AG10803 (cell line): ENCODE measurements around the gene LCN12.

Experiments used
- DNase-seq: peaks from one replicate; pipeline ENCODE4 v3.0.0; 2010; ENCODE audit warnings: low read depth
- H3K4me3 ChIP-seq: 2 replicates; pipeline ENCODE4 v1.5.1; 2011; ENCODE audit warnings: mild to moderate bottlenecking, low read length, control low read depth
- CTCF ChIP-seq: conservative IDR thresholded peaks from 2 replicates; pipeline ENCODE4 v1.5.1; 2011; ENCODE audit warnings: mild to moderate bottlenecking, low read length, control low read depth, inconsistent platforms

LCN12 gene

GRCh38 chr9:136965771-136966484 is 13.9 kb downstream of the LCN12 start:
- TF ChIP-seq CTCF = no peak
- no peak for DNase-seq
- no peak overlapping the region for H3K4me3 ChIP-seq

DNA sequence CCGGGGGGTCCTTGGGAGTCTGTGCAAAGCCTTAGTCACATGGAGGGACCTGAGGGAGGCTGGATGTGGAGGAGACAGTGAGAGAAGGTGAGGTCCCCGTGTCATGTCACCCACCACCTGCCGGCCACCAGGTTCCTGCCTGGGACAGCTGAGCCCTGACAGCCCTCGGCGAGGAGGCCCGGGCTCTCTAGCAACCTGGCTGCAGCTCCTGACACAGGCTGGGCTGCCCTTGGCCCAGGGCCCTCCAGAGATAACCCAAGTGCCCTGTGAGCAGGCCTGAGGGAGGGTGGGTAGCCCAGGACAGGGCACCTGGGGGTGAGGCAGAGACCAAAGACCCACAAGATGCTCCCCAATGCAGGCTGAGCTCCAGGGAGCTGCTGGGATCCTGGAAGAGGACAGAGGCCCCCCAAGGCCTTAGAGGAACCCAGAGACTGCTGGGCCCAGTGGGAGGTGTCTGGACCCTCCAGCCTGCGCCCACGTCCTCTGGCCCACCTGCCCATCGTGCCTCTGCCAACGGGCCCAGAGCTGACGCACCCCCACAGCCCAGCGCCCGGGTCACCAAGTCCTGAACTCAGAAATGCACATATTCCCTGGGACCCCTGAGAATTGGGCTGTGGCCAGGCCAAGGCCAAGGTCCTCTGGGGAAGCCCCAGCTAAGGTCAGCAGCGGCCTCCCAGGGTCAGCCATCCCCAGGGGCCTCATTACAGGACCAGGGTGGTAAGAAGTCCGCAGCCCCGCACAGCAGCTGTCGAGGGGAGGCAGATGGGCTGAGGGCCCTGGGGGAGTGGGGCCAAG is 16.5 kb downstream of the LCN12 start:
- no peak overlapping the region for H3K4me3 ChIP-seq
- no peak for DNase-seq
- no peak for TF ChIP-seq CTCF

DNA sequence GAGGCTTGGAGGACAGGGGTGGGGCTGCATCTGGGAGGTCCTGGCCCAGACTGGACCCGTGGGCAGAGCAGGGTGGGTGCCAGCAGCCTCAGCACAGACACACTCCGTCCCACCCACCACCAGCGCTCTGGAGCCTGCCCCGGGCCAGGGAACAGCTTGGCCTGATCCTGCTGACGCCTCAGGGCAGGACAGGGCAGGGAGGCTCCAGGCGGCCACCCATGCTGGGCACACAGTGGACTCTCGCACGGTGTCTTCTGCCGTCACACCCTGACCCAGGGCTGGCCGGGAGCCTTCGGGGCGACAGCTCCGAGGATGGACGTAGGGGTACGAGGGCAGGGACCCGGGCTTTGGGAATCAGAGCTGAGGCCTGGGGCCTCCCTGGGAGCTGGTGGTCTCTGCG is 17.1 kb downstream of the LCN12 start:
- no peak for DNase-seq
- no peak for TF ChIP-seq CTCF
- H3K4me3 ChIP-seq = no peak overlapping the region

DNA sequence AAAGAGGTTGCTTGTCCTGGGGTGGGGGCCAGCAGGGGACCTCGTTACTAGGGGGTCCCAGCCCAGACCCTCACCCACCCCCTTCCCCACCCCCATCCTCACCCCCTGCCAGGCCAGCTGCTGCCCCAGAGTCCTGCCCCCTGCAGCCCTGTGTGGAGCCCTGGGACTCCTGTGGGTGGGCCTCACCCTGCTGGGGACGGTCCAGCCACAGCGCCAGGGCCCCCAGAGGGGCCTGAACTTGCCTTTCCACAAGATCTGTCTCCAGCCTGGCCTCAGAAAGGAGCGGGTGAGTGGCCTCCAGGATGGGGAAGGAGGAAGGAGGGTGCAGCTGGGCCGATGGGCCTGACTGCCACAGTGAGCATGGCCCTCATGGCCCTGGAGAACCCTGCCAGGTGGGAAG is 17.7 kb downstream of the LCN12 start:
- TF ChIP-seq CTCF = no peak
- DNase-seq = no peak
- H3K4me3 ChIP-seq = no peak overlapping the region

- no peak for TF ChIP-seq CTCF
- no peak overlapping the region for H3K4me3 ChIP-seq
- DNase-seq = no peak
Observed at GRCh38 chr9:136970361-136970760, 18.3 kb downstream of the LCN12 start.

GRCh38 chr9:136971746-136972145 is 19.7 kb downstream of the LCN12 start:
- DNase-seq = no peak
- H3K4me3 ChIP-seq = no peak overlapping the region
- TF ChIP-seq CTCF = no peak

GRCh38 chr9:136972335-136972734 is 20.3 kb downstream of the LCN12 start:
- no peak for TF ChIP-seq CTCF
- DNase-seq = no peak
- no peak overlapping the region for H3K4me3 ChIP-seq
